Pons (tissue), 1 donor: ENCODE results near the gene FEV.
"Not testable (repeated sequence)": the region's sequence is repeated elsewhere in the genome, so short reads cannot be mapped to it uniquely, and the experiment has no call there.

Source experiments
- DNase-seq: peaks from one replicate; pipeline ENCODE4 v3.0.0-alpha.2; 2016; ENCODE audit warnings: low spot score

The FEV gene

DNA sequence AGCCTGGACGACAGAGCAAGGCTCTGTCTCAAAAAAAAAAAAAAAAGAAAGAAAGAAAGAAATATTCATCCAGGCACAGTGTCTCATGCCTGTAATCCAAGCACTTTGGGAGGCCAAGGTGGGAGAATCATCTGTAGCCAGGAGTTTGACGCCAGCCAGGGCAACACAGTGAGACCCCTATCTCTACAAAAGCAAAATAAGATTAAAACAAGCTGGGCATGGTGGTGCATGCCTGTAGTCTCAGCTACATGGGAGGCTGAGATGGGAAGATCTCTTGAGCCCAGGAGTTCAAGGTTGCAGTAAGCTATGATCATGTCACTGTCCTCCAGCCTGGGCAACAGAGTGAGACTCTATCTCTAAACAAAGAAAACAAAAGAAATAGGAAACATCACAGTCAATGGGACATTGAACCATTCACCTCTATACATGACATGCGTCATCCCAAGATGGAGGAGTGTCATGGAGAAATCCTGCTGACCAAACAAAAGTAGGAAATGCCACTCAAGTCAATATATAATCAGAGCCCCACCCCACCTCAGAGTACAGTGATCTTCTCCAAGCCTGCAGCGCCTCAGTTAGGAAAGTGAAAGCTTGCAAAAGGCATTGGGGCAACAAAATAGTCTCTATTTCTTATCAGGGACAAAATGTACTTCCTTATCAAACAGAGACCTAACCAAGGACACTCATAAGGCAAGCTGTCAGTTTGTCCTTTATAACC, 9.8 kb downstream of the FEV start:
- DNase-seq, result no peak

DNA sequence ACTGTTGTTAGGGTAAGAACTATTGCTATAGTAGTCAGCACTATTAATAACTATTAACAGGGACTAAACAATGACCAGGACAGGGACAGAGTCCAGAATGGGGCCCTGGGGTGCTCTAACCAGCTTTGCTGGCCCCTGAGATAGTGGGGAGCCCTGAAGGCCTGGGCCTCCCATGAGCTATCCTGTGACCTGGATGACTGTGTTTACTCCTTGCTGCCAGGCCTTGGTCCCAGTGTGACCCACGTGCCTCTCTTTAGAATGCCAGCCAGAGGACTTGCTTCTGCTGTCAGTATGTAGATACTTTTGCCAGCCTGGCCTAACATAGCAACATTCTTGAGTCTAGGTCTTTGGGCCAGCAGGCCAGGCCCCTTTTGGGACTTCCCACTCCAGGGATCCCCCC, 14.1 kb downstream of the FEV start:
- no peak for DNase-seq

DNA sequence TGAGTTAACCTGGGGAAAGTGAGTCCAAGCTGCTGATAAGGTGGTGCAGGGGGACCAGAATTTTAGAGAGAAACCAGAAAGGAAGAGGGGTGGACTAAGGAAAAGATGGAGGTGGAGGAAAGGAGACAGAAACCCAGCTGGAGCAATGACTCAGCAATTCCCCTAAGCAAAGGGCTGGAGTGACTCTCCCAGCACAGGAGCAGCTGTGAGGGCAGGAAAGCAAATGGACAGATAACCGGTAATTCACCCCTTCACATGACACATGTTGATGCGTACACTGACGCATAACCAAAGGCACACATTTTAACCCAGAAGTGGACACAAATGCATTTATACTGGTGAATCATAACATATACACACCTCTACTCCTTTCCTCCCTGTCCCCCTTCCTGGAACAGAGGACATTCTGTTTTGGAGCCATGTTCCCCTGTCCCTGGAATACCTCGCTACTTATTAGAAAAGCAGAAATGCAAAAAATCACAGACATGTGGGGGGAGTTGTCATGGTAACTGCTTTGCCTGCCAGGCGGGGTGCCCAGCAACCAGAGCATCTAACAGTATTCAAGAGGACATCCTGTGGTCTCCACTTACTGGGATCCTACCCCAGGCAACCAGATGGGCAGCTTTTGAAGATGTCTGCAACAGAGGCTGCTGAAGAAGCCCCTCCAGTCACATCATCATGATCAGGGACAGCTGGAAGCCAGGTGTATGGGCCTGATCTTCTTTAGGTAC, 20.8 kb downstream of the FEV start:
- no peak for DNase-seq

DNA sequence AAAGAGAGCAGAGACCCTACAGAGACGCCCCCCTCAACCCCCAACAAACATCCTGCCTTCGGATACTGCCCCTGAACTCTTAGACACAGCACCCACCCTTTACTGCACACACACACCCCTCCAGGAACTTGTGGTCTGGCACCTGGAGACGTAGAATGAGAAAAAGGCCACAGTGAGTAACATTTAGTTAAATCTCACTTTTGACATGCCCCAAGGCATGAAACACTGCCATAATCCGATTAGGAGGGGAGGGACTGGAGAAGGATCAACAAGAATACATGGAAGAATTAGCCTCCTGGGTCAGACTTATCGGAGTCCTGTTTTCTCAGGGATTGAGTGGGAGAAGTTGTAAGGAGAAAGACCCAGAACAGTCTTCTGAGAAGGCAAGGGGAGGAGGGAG, 21.4 kb downstream of the FEV start:
- DNase-seq, result no peak

DNA sequence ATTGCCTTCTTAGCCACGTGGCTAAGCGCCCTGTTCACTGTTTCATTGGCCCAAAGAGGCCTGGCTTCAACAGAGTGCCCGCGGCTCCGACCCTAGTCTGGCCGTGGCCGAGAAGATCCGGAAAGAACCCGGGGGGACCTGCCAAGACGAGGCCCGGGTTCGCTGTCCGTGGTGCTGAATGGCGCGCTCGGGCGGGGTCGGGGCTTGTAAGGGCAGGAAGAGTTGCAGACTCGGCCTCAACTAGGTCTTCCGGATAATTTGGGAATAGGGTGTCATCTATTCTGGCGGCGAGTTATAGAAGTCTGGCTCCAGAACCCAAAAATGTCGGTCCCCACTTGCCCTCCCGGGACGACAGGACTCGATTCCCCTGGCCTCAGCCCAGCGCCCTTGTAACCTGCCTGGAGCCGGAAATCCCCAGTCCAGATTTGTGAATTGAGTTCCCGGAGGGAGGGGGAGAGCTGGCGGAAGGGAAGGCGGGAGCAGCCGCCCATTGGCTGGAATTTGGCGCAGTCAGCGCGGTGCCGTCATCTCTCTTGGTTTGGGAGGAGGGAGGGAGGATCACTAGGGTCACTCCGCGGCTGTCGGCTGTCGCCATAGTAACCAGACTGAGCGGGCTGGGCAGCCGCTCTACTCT, 22.0 kb downstream of the FEV start:
- DNase-seq, result peak; percentile 19

DNA sequence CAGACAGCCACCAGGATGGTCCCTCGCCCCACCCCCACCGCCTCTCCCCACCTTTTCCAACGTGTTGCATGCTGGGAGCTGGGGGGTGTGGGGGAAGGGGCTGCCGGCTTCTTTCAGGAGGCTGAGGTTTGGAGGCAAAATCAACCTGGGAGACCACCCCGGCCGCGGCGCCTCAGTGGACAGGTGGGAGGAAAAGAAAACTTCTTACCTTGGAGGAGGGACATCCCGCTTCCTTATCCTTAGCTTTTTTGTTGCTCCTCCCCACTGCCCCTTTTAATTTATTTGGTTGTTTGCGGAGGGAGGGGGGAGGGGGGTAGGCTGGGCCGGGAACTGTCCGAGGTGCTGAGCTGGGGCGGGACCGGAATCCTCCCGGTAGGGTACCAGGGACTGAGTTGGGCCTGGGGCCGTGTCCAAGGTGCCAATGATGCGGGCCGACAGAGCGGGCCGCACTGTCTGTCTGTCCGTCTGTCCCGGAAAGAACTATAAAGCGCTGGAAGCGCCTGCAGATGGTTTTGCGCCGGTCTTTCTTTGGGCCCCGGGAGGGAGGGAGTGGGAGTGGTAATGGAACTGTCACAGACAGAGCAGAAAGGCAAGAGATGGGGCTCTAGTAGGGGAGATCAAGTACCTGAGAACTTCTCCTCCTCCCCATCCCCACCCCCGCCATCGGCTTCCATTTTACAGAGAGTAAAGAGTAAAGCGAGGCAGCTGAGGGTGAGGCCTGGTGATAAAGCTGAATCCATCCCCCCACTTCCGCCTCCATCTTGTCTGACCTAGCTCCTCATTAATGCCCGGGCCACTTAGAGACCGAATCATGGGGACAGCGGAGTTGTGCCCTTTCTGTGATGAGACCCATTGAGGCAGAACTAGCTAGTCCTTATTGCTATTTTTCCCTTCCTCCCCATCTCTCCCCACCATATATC, 23.1 kb downstream of the FEV start:
- no peak for DNase-seq

DNA sequence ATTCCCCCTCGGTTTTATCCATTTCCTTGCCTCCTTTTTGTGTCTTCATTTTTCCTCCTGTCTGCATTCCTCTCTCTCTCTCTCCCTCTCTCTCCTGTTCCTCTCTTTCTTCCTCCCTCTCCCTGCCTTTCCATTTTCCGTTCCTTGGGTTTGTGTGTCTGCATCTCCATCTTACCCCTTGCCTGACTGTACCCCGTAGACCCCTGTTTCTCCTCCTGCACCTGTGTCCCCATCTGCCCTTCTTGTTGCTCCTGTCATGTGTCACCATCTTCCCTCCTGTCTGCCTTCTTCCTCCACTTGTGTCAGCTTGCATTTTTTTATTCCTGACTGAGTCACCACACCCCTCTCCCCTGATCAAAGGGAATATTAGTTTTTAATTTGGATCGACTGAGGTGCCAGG, 23.8 kb downstream of the FEV start:
- no peak for DNase-seq

DNA sequence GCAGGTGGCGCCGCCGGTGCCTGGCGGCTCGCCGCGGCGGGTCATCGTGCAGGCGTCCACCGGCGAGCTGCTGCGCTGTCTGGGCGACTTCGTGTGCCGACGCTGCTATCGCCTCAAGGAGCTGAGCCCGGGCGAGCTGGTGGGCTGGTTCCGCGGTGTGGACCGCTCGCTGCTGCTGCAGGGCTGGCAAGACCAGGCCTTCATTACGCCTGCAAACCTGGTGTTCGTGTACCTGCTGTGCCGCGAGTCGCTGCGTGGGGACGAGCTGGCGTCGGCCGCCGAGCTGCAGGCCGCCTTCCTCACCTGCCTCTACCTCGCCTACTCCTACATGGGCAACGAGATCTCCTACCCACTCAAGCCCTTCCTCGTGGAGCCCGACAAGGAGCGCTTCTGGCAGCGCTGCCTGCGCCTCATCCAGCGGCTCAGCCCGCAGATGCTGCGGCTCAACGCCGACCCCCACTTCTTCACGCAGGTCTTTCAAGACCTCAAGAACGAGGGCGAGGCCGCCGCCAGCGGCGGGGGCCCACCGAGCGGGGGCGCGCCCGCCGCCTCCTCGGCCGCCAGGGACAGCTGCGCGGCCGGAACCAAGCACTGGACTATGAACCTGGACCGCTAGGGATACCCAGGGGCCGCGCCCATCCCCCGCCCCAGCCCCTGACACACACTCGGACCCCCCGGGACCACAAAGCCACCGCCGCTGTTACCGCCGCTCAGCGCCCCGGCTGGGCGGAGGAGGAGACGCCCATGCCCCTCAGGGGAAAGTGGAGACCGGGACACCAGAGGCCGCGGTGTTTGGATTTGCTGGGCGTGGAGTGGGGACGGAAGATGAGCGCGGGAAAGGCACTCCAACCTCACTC, 24.4 kb downstream of the FEV start:
- DNase-seq, result no peak

DNA sequence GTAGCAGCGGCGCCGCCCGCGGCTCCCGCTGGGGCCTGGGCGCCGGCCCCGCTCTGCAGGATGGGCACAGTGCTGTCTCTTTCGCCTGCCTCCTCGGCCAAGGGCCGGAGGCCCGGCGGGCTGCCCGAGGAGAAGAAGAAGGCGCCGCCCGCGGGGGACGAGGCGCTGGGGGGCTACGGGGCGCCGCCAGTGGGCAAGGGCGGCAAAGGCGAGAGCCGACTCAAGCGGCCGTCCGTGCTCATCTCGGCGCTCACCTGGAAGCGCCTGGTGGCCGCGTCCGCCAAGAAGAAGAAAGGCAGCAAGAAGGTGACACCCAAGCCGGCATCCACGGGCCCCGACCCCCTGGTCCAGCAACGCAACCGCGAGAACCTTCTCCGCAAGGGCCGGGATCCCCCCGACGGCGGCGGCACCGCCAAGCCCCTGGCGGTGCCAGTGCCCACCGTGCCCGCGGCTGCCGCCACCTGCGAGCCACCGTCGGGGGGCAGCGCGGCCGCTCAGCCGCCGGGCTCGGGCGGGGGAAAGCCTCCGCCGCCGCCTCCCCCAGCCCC, 25.1 kb downstream of the FEV start:
- DNase-seq, result no peak

DNA sequence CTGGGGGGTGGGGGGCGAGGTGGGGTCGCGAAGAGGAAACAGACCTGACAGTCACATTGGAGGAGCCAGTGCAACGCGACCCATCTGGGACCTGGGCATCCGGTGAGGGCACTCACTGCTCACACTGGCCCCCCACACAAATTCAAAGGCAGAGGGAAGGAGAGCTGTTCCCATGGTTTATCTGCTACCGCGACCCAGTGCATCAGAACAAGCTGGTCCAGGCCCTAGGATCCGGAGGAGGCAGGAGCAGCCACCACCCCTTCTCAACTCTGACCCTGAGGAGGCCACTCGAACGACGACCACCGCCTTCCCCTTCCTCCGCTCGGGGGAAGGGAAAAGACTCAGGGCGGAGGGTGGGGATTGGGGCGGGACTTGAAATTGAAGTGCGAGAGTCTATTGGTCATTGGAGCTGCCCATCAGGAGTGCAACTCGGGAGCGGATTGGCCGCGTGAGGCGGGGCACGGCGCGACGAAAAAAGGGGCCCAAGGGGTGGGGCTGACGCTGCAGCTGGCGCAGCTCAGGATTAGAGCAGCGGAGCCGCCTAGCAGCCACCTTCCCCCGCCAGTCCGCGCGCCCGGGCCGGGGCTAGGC, 25.7 kb downstream of the FEV start, which contains the start of gene CDK5R2:
Gene CDK5R2 (plus strand): TSS at position 526 of the 591 bp plus-strand sequence. CDS start 155 bp downstream, outside the sequence.
- DNase-seq, result peak; percentile 57

DNA sequence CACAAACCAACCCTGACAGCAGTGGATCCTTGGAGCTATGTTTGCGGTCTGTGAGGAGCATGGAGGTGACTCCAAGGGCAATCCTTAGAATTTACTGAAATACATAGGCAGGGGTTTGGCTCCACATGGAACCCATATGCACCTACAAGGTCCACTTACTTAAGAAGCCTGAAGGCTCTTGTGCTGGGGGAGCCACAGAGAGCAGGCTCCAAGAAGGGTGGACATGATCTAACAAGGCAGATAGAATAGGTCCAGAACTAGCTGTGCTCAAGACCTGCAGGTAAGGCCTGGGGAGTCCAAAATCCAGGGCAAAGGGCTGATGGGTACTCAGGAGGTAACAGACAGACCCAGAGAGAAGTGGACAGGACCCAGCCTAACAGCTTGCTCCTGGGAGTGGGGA, 26.7 kb downstream of the FEV start:
- no peak for DNase-seq

DNA sequence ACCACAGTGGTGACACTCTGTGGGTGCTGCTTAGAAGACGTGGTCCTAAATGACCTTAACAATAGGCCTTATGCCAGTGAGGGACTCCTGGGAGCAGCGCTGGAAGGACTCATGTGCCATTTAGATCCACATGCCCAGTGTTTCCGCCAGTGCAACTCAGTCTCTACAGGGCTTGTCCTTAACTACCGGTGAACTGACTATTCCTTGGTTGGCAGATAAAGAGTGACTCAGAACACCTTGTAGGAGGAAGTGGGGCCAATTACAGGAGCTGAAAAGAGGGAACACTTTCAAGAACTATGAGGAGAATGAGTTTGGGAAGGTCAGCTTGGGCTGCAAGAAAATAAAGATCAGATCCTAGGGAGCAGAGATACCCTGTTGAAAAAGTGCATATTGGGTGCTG, 27.3 kb downstream of the FEV start:
- DNase-seq, result no peak

DNA sequence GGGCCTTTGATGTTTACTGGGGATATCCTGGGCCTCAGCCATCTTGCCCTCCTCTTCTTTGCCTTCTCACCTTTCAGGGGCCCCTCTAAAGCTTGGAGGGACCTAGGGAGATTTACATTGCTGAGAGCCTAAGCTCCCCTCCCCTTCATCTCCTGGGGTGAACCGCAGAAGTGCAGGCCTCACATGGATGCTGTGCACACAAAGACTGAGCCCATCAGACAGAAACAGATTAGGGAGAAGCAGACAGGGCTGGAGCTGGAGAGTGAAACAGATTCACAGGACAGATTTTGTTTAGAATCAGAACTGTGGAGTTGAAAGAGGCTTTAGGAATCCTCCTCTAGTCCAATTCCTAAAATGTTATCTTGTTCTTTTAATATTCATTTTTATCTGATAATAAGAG, 28.9 kb downstream of the FEV start:
- DNase-seq, result no peak

DNA sequence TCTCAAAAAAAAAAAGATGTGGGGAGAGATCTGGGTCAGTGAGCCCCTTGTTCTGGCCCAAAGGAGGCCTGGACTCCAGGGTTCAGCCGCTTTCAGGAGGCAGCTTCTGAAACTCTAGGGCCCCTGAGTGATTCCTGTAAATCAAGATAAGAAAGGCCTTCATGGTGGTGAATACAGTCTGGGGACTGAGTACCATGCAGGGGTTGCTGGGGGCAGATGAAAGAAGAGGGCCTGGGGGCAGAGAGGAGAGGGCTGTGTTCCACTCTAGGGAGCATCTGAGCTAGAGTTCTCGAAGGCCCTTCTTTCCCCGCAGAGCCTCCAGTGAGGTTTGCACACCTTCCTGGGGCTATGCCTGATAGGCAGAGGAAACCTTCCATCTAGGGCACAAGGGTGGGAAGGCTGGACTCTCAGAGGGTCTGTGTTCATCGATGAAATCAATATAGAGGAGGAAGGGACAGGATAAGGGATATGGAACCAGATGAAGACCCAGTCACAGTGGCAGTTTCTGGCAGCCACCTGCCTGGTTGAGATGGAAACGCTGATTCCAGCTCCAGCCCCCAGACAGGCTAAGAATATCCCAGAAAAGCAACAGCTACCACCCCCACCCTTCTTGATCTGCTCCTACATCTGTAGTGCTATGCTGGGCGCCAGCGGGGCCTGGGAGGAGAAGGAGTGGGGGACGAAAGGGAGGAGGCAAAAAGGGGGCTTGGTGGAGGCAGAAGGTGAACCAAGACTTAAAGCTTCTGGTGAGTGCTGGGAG, 30.3 kb downstream of the FEV start:
- DNase-seq, result no peak

DNA sequence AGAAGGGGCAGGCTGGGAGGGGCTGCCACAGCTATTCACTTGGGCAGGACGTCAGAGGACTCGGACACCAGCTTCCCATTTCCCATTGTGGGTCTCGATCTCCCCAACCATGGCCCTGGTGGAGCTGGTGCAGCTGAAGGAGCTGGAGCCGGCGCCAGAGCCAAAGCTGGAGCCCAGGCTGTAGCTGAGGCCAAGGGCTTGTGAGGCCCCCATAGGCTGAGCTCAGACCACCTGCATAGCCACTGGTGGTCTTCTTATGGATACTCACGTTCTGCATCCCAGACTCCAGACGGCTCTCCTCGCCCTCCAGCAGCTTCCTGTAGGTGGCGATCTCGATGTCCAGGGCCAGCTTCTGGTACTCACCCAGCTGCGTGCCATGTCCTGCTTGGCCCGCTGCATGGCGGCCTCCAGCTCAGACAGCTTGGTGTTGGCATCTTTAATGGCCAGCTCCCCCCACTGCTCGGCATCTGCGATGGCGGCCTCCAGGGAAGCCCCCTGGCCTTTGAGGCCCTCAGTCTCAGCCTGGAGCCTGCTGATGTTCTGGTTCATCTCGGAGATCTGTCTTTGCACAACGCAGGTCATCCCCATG, 31.5 kb downstream of the FEV start:
- no peak for DNase-seq

DNA sequence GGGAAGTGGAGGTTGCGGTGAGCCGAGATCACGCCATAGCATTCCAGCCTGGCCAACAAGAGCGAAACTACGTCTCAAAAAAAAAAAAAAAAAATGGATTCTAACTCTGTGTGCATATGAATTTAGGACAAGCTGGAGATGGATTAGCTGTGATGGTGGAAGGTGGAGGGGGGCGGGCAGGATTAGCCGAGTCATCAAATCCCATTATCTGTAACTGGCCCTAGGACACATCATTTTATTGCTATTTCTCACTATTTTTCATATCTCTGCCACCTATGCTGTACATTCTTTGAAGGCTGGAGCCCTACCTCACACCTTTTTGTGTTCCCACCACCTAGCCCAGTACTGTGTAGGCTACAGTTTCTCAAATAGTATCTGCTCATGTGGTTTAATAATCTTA, 32.8 kb downstream of the FEV start:
- no peak for DNase-seq

DNA sequence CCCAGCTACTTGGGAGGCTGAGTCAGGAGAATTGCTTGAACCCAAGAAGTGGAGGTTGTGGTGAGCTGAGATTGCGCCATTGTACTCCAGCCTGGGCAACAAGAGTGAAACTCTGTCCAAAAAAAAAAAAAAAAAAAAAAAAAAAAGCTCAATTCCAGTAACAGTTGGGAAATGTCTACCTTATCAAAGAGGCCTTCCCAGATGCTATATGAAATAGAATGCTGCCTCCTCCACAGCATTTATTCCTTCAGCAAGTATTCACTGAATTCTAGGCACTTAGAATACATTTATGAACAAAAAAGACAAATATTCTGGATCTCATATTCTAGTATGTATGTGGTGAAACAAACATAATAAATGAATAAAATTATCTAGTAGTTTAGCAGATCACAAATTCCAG, 38.4 kb downstream of the FEV start:
- no peak for DNase-seq

DNA sequence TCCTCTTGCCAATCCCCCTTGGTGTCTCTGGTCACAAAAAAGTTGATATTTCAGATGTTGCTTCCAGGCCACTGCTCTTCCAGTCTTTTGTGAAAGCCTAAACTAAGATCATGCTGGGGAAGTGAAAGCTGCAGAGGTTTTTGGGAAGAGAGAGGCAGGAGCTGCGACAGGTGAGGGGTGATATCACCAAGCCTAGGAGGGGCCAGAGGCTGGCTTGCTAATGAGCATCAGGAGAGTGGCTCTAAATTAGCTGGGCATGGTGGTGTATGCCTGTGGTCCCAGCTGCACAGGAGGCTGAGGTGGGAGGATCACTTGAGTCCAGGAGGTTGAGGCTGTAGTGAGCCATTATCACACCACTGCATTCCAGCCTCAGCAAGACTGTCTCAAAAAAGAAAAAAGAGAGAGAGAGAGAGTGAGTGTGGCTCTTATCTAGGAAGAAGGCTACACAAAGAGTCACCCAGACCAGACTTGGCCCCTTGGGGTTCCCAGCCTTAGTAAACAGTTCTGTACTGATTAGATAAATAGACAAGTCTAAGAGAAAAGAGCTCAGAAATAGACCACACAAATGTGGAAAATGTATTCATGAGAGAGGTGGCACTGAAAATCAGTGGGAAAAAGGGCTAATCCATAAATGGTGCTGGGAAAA, 40.1 kb downstream of the FEV start:
- DNase-seq, result no peak

DNA sequence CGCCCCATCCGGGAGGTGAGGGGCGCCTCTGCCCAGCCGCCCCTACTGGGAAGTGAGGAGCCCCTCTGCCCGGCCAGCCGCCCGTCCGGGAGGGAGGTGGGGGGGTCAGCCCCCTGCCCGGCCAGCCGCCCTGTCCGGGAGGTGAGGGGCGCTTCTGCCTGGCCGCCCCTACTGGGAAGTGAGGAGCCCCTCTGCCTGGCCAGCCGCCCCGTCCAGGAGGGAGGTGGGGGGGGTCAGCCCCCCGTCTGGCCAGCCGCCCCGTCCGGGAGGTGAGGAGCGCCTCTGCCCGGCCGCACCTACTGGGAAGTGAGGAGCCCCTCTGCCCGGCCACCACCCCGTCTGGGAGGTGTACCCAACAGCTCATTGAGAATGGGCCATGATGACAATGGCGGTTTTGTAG, 53.2 kb downstream of the FEV start:
- DNase-seq, result not testable (repeated sequence)
